Measurements from ENCODE around the gene AFMID.
A peak's percentile ranks its signal among the peaks of the same experiment; 100 is the strongest.

The AFMID gene

GRCh38 chr17:78180508-78180907, 6.7 kb upstream of the AFMID start:
- no peak for DNase-seq

GRCh38 chr17:78182504-78182903, 4.7 kb upstream of the AFMID start:
- DNase-seq, result no peak

- no peak for DNase-seq
These were observed 3.2 kb upstream of the AFMID start for GRCh38 chr17:78183916-78184315.

- DNase-seq, result no peak
These were observed 2.8 kb upstream of the AFMID start for GRCh38 chr17:78184351-78184750.

- DNase-seq, result no peak
These were observed 2.3 kb upstream of the AFMID start for GRCh38 chr17:78184868-78185267.

GRCh38 chr17:78185981-78186691, 1.0 kb upstream of the AFMID start:
- peak; percentile 40 for DNase-seq

GRCh38 chr17:78196716-78197115, 9.6 kb downstream of the AFMID start:
- no peak for DNase-seq

- DNase-seq, result no peak
These were observed 10.1 kb downstream of the AFMID start for GRCh38 chr17:78197147-78197832.

- no peak for DNase-seq
These were observed 13.3 kb downstream of the AFMID start for GRCh38 chr17:78200451-78200850.

GRCh38 chr17:78202666-78203065, 15.5 kb downstream of the AFMID start:
- DNase-seq, result no peak

GRCh38 chr17:78204387-78205123, 17.4 kb downstream of the AFMID start:
- DNase-seq, result no peak

GRCh38 chr17:78205124-78205775, 18.1 kb downstream of the AFMID start:
- no peak for DNase-seq

- DNase-seq, result no peak
These were observed 19.1 kb downstream of the AFMID start for GRCh38 chr17:78206298-78206697.

- no peak for DNase-seq
These were observed 21.3 kb downstream of the AFMID start for GRCh38 chr17:78208486-78208885.

GRCh38 chr17:78210111-78210510, 22.9 kb downstream of the AFMID start:
- no peak for DNase-seq

- DNase-seq, result no peak
These were observed 23.9 kb downstream of the AFMID start for GRCh38 chr17:78211032-78211431.

- peak; percentile 70 for DNase-seq
These were observed 27.0 kb downstream of the AFMID start, which contains the start of gene BIRC5 for GRCh38 chr17:78214016-78214705. Gene BIRC5, plus strand, starts transcription at chr17:78214253. Its CDS starts 64 bp downstream, at chr17:78214317.

GRCh38 chr17:78214706-78215061, 27.5 kb downstream of the AFMID start:
- no peak for DNase-seq

- peak; percentile 90 for DNase-seq
These were observed 32.4 kb downstream of the AFMID start for GRCh38 chr17:78219396-78220150.

GRCh38 chr17:78223061-78223460, 35.9 kb downstream of the AFMID start:
- DNase-seq, result no peak

GRCh38 chr17:78223765-78224164, 36.6 kb downstream of the AFMID start:
- no peak for DNase-seq
